Muscle of leg (tissue), 11 donors: Measurements from ENCODE around the gene EEF2KMT. TPM values are rescaled to one million over a fixed set of nuclear protein-coding genes. Genes with fewer than 3 reads are reported as not detected.

Experiments
- DNase-seq: peaks from one replicate; pipeline ENCODE4 v3.0.0; 2013
- H3K27ac ChIP-seq: one replicate; pipeline ENCODE4 v1.5.1; 2013; ENCODE audit warnings: mild to moderate bottlenecking, low read length, control low read depth
- H3K27me3 ChIP-seq: one replicate; pipeline ENCODE4 v1.6.1; 2013; ENCODE audit warnings: low read length; ENCODE audit not compliant: control insufficient read depth, insufficient read depth
- H3K36me3 ChIP-seq: one replicate; pipeline ENCODE4 v1.6.1; 2013; ENCODE audit warnings: low read length; ENCODE audit not compliant: control insufficient read depth, insufficient read depth
- H3K4me1 ChIP-seq: one replicate; pipeline ENCODE4 v1.6.1; 2013; ENCODE audit warnings: low read length; ENCODE audit not compliant: control insufficient read depth, insufficient read depth
- H3K4me3 ChIP-seq: one replicate; pipeline ENCODE4 v1.5.1; 2013; ENCODE audit warnings: low read length, control low read depth
- H3K9me3 ChIP-seq: replicated peaks from 2 replicates; pipeline ENCODE4 v1.6.1; 2013; ENCODE audit warnings: low read depth, low read length; ENCODE audit not compliant: control insufficient read depth
- WGBS: methylation state at CpG from one replicate; pipeline ENCODE4 v1.1.5; 2013; ENCODE audit warnings: missing lambda C conversion rate; ENCODE audit not compliant: insufficient coverage; 5-methylcytosine and 5-hydroxymethylcytosine counted together
- polyA plus RNA-seq, 8 donors: library from polyadenylated mRNA; unstranded; fragments of 120-200 nt; gene quantifications; one replicate each; pipeline versions ENCODE4 v1.2.1 to v1.2.3, GENCODE V29; 2013; ENCODE audit warnings: inconsistent platforms in 1 of 8, low replicate concordance in 1 of 8; ENCODE audit not compliant: insufficient read length in 8 of 8, insufficient read depth in 1 of 8
- total RNA-seq: library from RNA; stranded (reverse); fragments of 120-200 nt; gene quantifications from one replicate; pipeline ENCODE4 v1.2.4, GENCODE V29; 2013

EEF2KMT gene
- total and polyA plus RNA-seq, 9 donors, result 7.0 to 13.0 (median 11.0) TPM

DNA sequence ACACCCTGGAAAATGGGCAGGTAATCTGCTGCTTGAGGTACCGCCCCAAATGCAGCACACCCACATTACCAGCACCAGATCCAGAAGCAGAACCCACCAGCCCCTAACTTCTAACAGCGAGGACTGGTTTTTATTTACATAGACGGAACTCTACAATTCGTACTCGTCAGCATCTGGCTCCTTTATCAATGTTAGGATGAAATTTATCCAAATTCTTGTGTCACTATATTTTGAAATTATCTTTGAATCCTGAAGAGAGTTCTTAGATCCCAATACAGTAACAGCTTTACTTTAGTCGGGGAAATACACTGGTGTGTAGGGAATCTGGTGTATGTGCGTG lies 26.3 kb downstream of the EEF2KMT start:
- no CpG with 5 or more reads among the region's 7 CpGs for WGBS
- H3K4me1 ChIP-seq, result peaks cover 16% of the 10 kb centered on the region
- peak overlapping the region; percentile 86 for H3K4me3 ChIP-seq
- peaks cover 2% of the 10 kb centered on the region for H3K27me3 ChIP-seq
- H3K9me3 ChIP-seq, result no peaks in the 10 kb centered on the region
- peak overlapping the region; percentile 60 for H3K27ac ChIP-seq
- DNase-seq, result no peak
- H3K36me3 ChIP-seq, result peaks cover 23% of the 10 kb centered on the region

DNA sequence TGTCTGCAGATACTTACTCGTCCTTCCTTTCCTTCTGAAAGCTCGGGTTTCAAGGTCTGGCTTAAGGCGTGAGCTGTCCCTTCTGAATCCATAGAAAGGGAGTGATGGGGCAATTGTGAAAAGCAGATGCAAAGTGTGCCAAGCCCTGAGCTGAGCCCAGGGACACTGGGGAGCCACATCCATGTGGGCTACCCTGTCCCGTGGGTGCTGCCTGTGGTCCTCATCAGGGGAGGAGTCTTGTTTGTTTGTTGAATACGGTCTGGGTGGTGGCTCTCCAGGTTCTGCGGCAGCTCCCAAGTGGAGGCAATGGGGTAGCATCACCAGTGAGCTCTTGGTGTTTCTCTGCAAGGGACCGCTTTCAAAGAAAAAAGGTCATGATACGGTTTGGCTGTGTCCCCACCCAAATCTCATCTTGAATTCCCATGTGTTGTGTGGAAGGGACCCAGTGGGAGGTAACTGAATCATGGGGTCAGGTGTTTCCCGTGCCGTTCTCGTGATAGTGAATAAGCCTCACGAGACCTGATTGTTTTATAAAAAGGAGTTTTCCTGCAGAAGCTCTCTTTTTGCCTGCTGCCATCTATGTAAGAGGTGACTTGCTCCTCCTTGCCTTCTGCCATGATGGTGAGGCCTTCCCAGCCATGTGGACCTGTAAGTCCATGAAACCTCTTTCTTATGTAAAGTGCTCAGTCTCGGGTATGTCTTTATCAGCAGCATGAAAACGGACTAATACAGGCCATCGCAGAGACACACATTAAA lies 27.0 kb downstream of the EEF2KMT start:
- H3K4me3 ChIP-seq, result no peak overlapping the region
- H3K36me3 ChIP-seq, result peaks cover 16% of the 10 kb centered on the region
- H3K9me3 ChIP-seq, result no peaks in the 10 kb centered on the region
- peaks cover 16% of the 10 kb centered on the region for H3K4me1 ChIP-seq
- 96% methylated on average over 9 of the region's 15 CpGs for WGBS
- peaks cover 2% of the 10 kb centered on the region for H3K27me3 ChIP-seq
- no peak for DNase-seq
- H3K27ac ChIP-seq, result no peak overlapping the region

- peaks cover 2% of the 10 kb centered on the region for H3K27me3 ChIP-seq
- H3K27ac ChIP-seq, result no peak overlapping the region
- 90% methylated on average over 9 of the region's 9 CpGs for WGBS
- H3K4me1 ChIP-seq, result peaks cover 16% of the 10 kb centered on the region
- no peak overlapping the region for H3K4me3 ChIP-seq
- H3K36me3 ChIP-seq, result peaks cover 9% of the 10 kb centered on the region
- H3K9me3 ChIP-seq, result no peaks in the 10 kb centered on the region
- no peak for DNase-seq
Measured at GRCh38 chr16:5069854-5070253, 27.7 kb downstream of the EEF2KMT start.

DNA sequence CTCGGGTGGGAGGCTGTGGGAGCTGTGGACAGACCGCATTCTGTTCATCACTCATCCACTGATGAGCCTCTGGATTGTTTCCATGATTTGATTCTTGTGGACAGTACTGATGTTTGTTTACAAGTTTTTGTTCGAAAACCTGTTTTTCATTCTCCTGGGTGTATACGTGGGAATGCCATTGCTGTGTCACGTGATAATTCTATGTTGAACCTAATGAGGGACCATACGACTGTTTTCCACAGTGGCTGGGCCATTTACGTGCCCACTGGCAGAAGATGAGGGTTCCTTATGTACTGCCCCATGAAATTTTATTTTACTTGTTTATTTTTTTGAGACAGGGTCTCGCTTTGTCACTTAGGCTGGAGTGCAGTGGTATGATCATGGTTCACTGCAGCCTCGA lies 28.5 kb downstream of the EEF2KMT start:
- Histone ChIP-seq H3K36me3 (peaks cover 5% of the 10 kb centered on the region), H3K4me1 (peaks cover 16% of the 10 kb centered on the region), H3K27ac (no peak overlapping the region), H3K27me3 (peaks cover 2% of the 10 kb centered on the region), H3K9me3 (no peaks in the 10 kb centered on the region), H3K4me3 (no peak overlapping the region)
- no peak for DNase-seq
- 93% methylated on average over 5 of the region's 9 CpGs for whole genome bisulfite sequencing

- H3K27ac ChIP-seq, result no peak overlapping the region
- no peaks in the 10 kb centered on the region for H3K36me3 ChIP-seq
- WGBS, result 90% methylated on average over 2 of the region's 6 CpGs
- peaks cover 4% of the 10 kb centered on the region for H3K4me1 ChIP-seq
- peaks cover 2% of the 10 kb centered on the region for H3K27me3 ChIP-seq
- H3K9me3 ChIP-seq, result no peaks in the 10 kb centered on the region
- H3K4me3 ChIP-seq, result no peak overlapping the region
- DNase-seq, result no peak
Measured at GRCh38 chr16:5066511-5066910, 31.1 kb downstream of the EEF2KMT start.

DNA sequence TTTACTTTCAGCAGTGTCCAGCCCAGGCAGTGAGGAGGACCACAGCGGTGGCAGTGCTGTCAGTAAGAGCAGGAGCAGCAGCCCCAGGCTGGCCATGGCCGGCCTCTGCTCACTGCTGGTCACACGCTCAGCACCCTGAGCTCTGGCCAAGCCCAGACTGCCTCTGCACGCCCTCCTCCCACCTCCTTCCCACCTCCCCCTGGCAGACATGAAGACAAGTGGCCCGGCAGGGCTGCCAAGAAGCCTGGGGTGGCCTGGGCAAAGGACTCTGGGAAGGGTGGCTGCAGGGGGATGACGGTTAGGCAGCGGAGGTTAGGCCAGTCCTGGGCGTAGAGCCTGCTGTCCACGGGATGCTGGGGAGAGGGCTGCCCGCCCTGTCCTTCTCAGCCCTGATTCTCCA lies 31.8 kb downstream of the EEF2KMT start, which contains the start of gene C16orf89:
Gene C16orf89 (minus strand): TSS at position 144 of the 400 bp plus-strand sequence. CDS start 48 bp downstream, at position 96.
- Histone ChIP-seq H3K36me3 (no peaks in the 10 kb centered on the region), H3K4me1 (no peaks in the 10 kb centered on the region), H3K9me3 (no peaks in the 10 kb centered on the region), H3K4me3 (no peak within 1 kb of the TSS), H3K27ac (no peak within 1 kb of the TSS), H3K27me3 (peaks cover 2% of the 10 kb centered on the region)
- no peak for DNase-seq
- WGBS, result 53% methylated on average over 5 of the region's 10 CpGs

- H3K36me3 ChIP-seq, result no peaks in the 10 kb centered on the region
- H3K27me3 ChIP-seq, result peaks cover 2% of the 10 kb centered on the region
- no peak overlapping the region for H3K4me3 ChIP-seq
- no peaks in the 10 kb centered on the region for H3K4me1 ChIP-seq
- H3K9me3 ChIP-seq, result no peaks in the 10 kb centered on the region
- no peak overlapping the region for H3K27ac ChIP-seq
- no peak for DNase-seq
- 44% methylated on average over 5 of the region's 8 CpGs for WGBS
Measured at GRCh38 chr16:5065326-5065725, 32.3 kb downstream of the EEF2KMT start.

GRCh38 chr16:5064915-5065314 lies 32.7 kb downstream of the EEF2KMT start:
- H3K27me3 ChIP-seq, result peaks cover 2% of the 10 kb centered on the region
- no peaks in the 10 kb centered on the region for H3K36me3 ChIP-seq
- H3K27ac ChIP-seq, result no peak overlapping the region
- no peak for DNase-seq
- no peaks in the 10 kb centered on the region for H3K9me3 ChIP-seq
- no peaks in the 10 kb centered on the region for H3K4me1 ChIP-seq
- H3K4me3 ChIP-seq, result no peak overlapping the region
- WGBS, result no CpG with 5 or more reads among the region's 7 CpGs

DNA sequence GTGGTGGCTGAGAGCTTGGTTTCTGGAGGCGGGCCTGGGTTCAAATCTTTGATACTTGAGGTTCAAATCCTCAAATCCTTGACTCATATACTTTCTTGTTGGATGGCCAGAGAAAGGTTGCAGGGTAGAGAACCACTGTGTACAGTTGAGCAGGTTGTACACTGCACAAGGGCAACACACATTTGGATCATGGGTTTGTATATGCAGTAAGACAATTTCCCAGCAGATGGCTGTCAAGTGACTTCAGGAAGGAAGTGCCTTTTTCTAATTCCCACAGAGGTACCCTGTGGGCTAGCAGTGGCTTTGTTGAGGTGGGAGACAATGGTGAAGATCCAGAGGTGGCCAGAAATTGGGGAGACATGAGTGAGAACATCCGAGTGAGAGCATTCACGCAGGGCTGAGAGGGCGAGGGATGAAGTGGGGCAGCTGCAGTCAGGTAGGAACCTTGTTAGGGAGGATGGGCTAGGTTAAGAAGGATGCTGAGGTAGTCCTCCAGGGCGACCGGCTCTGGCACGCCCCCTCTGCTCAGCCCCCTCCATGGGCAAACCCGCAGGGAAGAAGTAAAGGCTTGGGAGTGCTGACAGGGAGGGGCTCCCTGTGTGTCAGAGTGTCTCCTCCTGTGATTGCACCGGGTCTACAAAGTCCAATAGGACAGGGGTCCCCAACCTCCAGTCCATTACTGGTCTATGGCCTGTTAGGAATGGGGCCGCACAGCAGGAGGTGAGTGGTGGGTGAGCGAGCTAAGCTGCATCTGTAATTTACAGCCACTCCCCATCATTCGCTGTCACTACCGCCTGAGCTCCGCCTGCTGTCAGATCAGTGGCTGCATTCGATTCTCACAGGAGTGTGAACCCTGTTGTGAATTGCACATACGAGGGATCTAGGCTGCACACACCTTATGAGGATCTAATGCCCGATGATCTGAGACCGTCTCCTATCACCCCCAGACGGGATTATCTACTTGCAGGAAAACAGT lies 34.5 kb downstream of the EEF2KMT start:
- no peak overlapping the region for H3K4me3 ChIP-seq
- WGBS, result 73% methylated on average over 8 of the region's 19 CpGs

DNA sequence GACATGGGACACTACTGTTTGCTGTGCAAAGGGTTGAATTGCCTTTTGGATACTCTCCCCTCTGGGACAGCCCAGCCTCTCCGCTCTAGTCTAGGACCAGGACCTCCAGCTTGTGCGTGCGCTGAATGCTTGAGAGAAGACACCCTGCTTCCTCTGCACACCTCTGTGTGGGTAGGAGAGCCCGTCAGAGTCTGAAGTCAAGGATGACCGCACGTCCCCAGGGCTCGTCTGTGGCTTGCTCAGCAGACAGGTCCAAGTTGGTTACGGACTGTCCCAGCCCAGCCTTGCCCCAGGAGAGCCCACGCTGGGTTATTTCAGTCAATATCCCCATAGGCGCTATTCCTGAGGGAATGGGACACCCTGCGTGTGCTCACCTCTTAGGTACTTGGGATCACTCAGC lies 35.5 kb downstream of the EEF2KMT start:
- Histone ChIP-seq H3K27ac (no peak overlapping the region), H3K4me1 (no peaks in the 10 kb centered on the region), H3K27me3 (peaks cover 2% of the 10 kb centered on the region), H3K9me3 (no peaks in the 10 kb centered on the region), H3K36me3 (no peaks in the 10 kb centered on the region), H3K4me3 (no peak overlapping the region)
- DNase-seq, result no peak
- 67% methylated on average over 5 of the region's 11 CpGs for WGBS

More for the DNA sequence above, 34.5 kb downstream of the EEF2KMT start:
- Histone ChIP-seq H3K36me3 (no peaks in the 10 kb centered on the region), H3K27me3 (peaks cover 2% of the 10 kb centered on the region), H3K9me3 (no peaks in the 10 kb centered on the region), H3K4me1 (no peaks in the 10 kb centered on the region), H3K27ac (no peak overlapping the region)
- DNase-seq, result no peak
